Measurements from ENCODE around the gene ABCA5. TPM values are rescaled to one million over a fixed set of nuclear protein-coding genes. Genes with fewer than 3 reads are reported as not detected.
A peak's percentile ranks its signal among the peaks of the same experiment; 100 is the strongest.

Gene ABCA5
- polyA plus RNA-seq, 1 of the 3 experiments (the other 2 are of a cell fraction) = 2.0 TPM

GRCh38 chr17:69358688-69359596 is 32.0 kb upstream of the ABCA5 start (continued):
- peak; percentile 27 for TF ChIP-seq CTCF (IDR thresholded peaks at IDR 0.05)
- TF ChIP-seq MXI1 (IDR thresholded peaks at IDR 0.05; ENCODE audit: low read depth, low read length) = no peak
- no peak for TF ChIP-seq NFIC (IDR thresholded peaks at IDR 0.05; ENCODE audit: borderline replicate concordance)
- TF ChIP-seq SMC3 (IDR thresholded peaks at IDR 0.05; ENCODE audit: low read depth, low read length) = peak; percentile 39; the same call in 1 of the 2 replicates

GRCh38 chr17:69357701-69358100 is 30.8 kb upstream of the ABCA5 start:
- Histone ChIP-seq H3K27me3 (ENCODE audit: insufficient read depth) (no peaks in the 10 kb centered on the region), H3K9me3 (no peaks in the 10 kb centered on the region), H3K4me3 (ENCODE audit: low read depth in 2 of 2, low read length in 1 of 2) (no peak overlapping the region), H3K36me3 (replicated peaks in 1 of 2; ENCODE audit: control insufficient read depth in 1 of 2, insufficient read depth in 2 of 2, low read length in 1 of 2) (no peaks in the 10 kb centered on the region), H3K4me1 (ENCODE audit: control insufficient read depth in 1 of 2, insufficient read depth in 2 of 2, low read depth in 1 of 2, low read length in 1 of 2) (no peaks in the 10 kb centered on the region), H3K9ac (no peak overlapping the region), H4K20me1 (ENCODE audit: insufficient read depth) (no peaks in the 10 kb centered on the region), H3K27ac (ENCODE audit: low read depth in 2 of 2, low read length in 1 of 2) (no peak overlapping the region), H2AFZ (ENCODE audit: low read depth) (no peak overlapping the region), H3K79me2 (ENCODE audit: insufficient read depth) (no peaks in the 10 kb centered on the region), H3F3A (replicated peaks; ENCODE audit: insufficient read depth) (no peaks in the 10 kb centered on the region), H3K4me2 (no peak overlapping the region), H3K9me2 (no peaks in the 10 kb centered on the region)
- TF ChIP-seq GATA2 (CRISPR knock-in tag; IDR thresholded peaks at IDR 0.05) = no peak
- TF ChIP-seq GABPA (IDR thresholded peaks at IDR 0.05; ENCODE audit: low read depth) = no peak
- TF ChIP-seq EZH2phosphoT487 (IDR thresholded peaks at IDR 0.05; ENCODE audit: borderline replicate concordance, low read depth) = no peak
- TF ChIP-seq SIN3A (IDR thresholded peaks at IDR 0.05; ENCODE audit: borderline replicate concordance, low read depth, low read length) = no peak
- no peak for TF ChIP-seq TAF1 (IDR thresholded peaks at IDR 0.05; ENCODE audit: borderline replicate concordance, low read depth, low read length)
- no peak for TF ChIP-seq JUND (IDR thresholded peaks at IDR 0.05)
- no peak for TF ChIP-seq NFIC (IDR thresholded peaks at IDR 0.05; ENCODE audit: borderline replicate concordance)
- no peak for TF ChIP-seq MXI1 (IDR thresholded peaks at IDR 0.05; ENCODE audit: low read depth, low read length)
- no peak for TF ChIP-seq FOXM1 (IDR thresholded peaks at IDR 0.05; ENCODE audit: low read depth)
- no peak for TF ChIP-seq RCOR1 (IDR thresholded peaks at IDR 0.05; ENCODE audit: low read length)
- ChIA-PET POLR2A (no interaction called here), CTCF (interaction anchor here (1.1 to 2.6 kb wide), 5 partner anchors 10 to 1199 kb away, joined by 3 to 17 read pairs (median 3); no protein-coding TSS in a partner anchor)
- no peak for DNase-seq
- WGBS (ENCODE audit: low lambda C conversion rate) = 16% methylated on average over 2 of the region's 2 CpGs

- ChIA-PET CTCF (interaction anchor here (0.8 kb wide), 1 partner anchor 163 kb away, joined by 3 read pairs; no protein-coding TSS in a partner anchor), POLR2A (no interaction called here)
- WGBS (ENCODE audit: low lambda C conversion rate) = 83% methylated on average over 7 of the region's 7 CpGs
Observed at GRCh38 chr17:69356625-69357024, 29.7 kb upstream of the ABCA5 start.

More at GRCh38 chr17:69356625-69357024, 29.7 kb upstream of the ABCA5 start:
- no peaks in the 10 kb centered on the region for H4K20me1 ChIP-seq (ENCODE audit: insufficient read depth)
- no peak for TF ChIP-seq FOSL2 (IDR thresholded peaks at IDR 0.05; ENCODE audit: borderline replicate concordance, low read depth)
- TF ChIP-seq MXI1 (IDR thresholded peaks at IDR 0.05; ENCODE audit: low read depth, low read length) = no peak
- TF ChIP-seq SMC3 (IDR thresholded peaks at IDR 0.05; ENCODE audit: low read depth, low read length) = no peak
- no peak for TF ChIP-seq CTCF (IDR thresholded peaks at IDR 0.05)
- TF ChIP-seq MEF2A (IDR thresholded peaks at IDR 0.05; ENCODE audit: borderline replicate concordance, low read depth) = no peak
- TF ChIP-seq CHD2 (IDR thresholded peaks at IDR 0.05; ENCODE audit: low read length, partially characterized antibody) = no peak
- TF ChIP-seq TAF1 (IDR thresholded peaks at IDR 0.05; ENCODE audit: borderline replicate concordance, low read depth, low read length) = no peak
- H2AFZ ChIP-seq (ENCODE audit: low read depth) = no peak overlapping the region
- H3K27ac ChIP-seq (ENCODE audit: low read depth in 2 of 2, low read length in 1 of 2) = no peak overlapping the region
- no peaks in the 10 kb centered on the region for H3K79me2 ChIP-seq (ENCODE audit: insufficient read depth)
- H3K27me3 ChIP-seq (ENCODE audit: insufficient read depth) = peaks cover 6% of the 10 kb centered on the region; the same call in 1 of the 2 replicates
- no peak overlapping the region for H3K4me3 ChIP-seq (ENCODE audit: low read depth in 2 of 2, low read length in 1 of 2)
- H3K4me1 ChIP-seq (ENCODE audit: control insufficient read depth in 1 of 2, insufficient read depth in 2 of 2, low read depth in 1 of 2, low read length in 1 of 2) = no peaks in the 10 kb centered on the region
- H3K9ac ChIP-seq = no peak overlapping the region
- H3K4me2 ChIP-seq = no peak overlapping the region
- no peaks in the 10 kb centered on the region for H3K9me2 ChIP-seq
- no peaks in the 10 kb centered on the region for H3K9me3 ChIP-seq
- H3K36me3 ChIP-seq (replicated peaks in 1 of 2; ENCODE audit: control insufficient read depth in 1 of 2, insufficient read depth in 2 of 2, low read length in 1 of 2) = no peaks in the 10 kb centered on the region
- DNase-seq = no peak
- no peaks in the 10 kb centered on the region for H3F3A ChIP-seq (replicated peaks; ENCODE audit: insufficient read depth)

Data from SK-N-SH (cell line).